NT2/D1 (cell line): ENCODE data around the gene TMEM9B.

ENCODE experiments used
- SUZ12 ChIP-seq: IDR thresholded peaks from 2 replicates; pipeline ENCODE4 v1.6.1; 2011; ENCODE audit not compliant: insufficient read length, insufficient read depth; ENCODE audit errors: extremely low read depth
- ZNF274 ChIP-seq: IDR thresholded peaks from 2 replicates; pipeline ENCODE4 v1.6.1; 2011; ENCODE audit warnings: mild to moderate bottlenecking, low read depth, low read length

- TF ChIP-seq SUZ12 (no peak), ZNF274 (no peak)
These were observed 35.1 kb downstream of the TMEM9B start for GRCh38 chr11:8928981-8929615.
